ENCODE results near the gene RHOBTB3. TPM values are rescaled to one million over a fixed set of nuclear protein-coding genes. Genes with fewer than 3 reads are reported as not detected.
"Not testable (repeated sequence)": the region's sequence is repeated elsewhere in the genome, so short reads cannot be mapped to it uniquely, and the experiment has no call there.

Gene RHOBTB3
- total RNA-seq, 1 donor from 2014 or later, result 21.6 TPM

DNA sequence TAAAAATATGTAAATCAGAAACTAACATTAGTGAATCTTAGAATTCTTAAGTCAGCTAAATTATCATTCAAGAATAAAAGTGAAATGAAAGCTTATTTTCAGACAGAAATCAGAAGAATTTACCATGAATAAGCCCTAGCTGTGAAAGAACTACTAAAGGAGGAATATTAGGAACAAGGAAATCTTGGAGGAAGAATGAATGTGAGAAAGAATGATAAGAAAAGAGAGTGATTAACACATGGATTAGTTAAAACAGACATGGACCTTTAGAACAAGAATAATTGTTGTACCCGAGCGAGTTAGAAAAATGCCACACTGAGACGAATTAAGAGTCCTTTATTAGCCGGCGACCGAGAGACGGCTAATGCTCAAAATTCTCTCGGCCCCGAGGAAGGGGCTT lies 24.1 kb upstream of the RHOBTB3 start:
- Histone ChIP-seq H3K4me3 (ENCODE audit: low read depth, low read length) (no peak overlapping the region), H3K27me3 (ENCODE audit: control insufficient read depth, insufficient read depth, low read length) (no peaks in the 10 kb centered on the region), H3K36me3 (ENCODE audit: control insufficient read depth, insufficient read depth, low read length) (no peaks in the 10 kb centered on the region)
- FAIRE-seq (no peak), DNase-seq (ENCODE audit: low read depth) (no peak)
- TF ChIP-seq, protein P1, sequence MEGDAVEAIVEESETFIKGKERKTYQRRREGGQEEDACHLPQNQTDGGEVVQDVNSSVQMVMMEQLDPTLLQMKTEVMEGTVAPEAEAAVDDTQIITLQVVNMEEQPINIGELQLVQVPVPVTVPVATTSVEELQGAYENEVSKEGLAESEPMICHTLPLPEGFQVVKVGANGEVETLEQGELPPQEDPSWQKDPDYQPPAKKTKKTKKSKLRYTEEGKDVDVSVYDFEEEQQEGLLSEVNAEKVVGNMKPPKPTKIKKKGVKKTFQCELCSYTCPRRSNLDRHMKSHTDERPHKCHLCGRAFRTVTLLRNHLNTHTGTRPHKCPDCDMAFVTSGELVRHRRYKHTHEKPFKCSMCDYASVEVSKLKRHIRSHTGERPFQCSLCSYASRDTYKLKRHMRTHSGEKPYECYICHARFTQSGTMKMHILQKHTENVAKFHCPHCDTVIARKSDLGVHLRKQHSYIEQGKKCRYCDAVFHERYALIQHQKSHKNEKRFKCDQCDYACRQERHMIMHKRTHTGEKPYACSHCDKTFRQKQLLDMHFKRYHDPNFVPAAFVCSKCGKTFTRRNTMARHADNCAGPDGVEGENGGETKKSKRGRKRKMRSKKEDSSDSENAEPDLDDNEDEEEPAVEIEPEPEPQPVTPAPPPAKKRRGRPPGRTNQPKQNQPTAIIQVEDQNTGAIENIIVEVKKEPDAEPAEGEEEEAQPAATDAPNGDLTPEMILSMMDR (IDR thresholded peaks at IDR 0.05; ENCODE audit: insufficient read depth, low read length, severe bottlenecking), result no peak

DNA sequence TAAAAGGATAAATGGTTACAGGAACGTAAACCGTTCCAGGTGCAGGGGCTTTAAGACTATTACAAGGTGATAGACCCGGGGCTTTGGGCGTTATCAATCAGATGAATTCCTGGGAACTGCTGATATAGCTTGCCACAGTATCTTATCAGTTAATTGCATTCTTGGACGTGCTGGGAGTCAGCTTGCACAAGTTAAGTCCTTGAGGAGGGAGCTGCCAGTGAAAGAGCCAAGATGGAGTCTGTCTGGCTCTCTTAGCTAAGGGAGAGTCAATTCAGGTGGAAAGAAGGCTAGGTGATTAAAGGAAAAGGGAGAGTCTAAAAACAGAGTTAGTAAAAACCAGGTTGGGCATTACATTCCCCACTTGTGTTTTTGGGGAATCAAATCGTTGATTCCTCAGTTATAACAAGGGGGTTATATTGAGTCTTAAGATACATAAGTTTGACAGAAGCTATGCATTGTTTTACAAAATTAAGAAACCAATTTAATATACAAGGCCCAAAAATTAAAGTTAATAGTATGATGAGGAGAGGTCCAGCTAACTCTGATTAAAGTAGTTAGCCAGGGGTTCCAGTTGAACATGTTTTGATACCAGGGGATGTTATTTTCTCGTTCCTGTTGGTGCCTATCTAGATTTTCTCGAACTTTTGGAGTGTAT lies 23.5 kb upstream of the RHOBTB3 start:
- H3K36me3 ChIP-seq (ENCODE audit: control insufficient read depth, insufficient read depth, low read length); DNase-seq (ENCODE audit: low read depth); H3K4me3 ChIP-seq (ENCODE audit: low read depth, low read length); H3K27me3 ChIP-seq (ENCODE audit: control insufficient read depth, insufficient read depth, low read length); FAIRE-seq: not testable (repeated sequence)

DNA sequence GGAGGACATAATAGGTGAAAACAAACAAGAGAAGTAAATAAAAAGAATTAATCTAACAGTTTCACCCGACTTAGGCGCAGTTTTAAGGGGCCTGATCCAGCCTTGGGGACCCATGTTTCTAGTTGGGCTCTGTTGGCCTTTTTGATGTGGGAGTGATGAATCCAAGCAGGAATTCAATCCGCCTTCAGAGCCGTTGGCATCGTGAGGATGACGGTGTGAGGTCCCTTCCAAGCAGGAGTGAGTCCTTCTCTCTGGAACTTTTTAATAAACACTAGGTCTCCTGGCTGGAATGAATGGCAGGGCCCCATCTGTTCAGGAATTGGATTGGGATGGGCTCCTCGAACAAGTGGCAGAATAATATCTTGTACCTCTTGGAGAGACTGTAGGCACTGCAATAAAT lies 22.3 kb upstream of the RHOBTB3 start:
- H3K36me3 ChIP-seq (ENCODE audit: control insufficient read depth, insufficient read depth, low read length), result no peaks in the 10 kb centered on the region
- TF ChIP-seq, protein P1 (IDR thresholded peaks at IDR 0.05; ENCODE audit: insufficient read depth, low read length, severe bottlenecking), result no peak
- DNase-seq (ENCODE audit: low read depth) (no peak), FAIRE-seq (no peak)
- no peaks in the 10 kb centered on the region for H3K27me3 ChIP-seq (ENCODE audit: control insufficient read depth, insufficient read depth, low read length)
- H3K4me3 ChIP-seq (ENCODE audit: low read depth, low read length), result no peak overlapping the region

DNA sequence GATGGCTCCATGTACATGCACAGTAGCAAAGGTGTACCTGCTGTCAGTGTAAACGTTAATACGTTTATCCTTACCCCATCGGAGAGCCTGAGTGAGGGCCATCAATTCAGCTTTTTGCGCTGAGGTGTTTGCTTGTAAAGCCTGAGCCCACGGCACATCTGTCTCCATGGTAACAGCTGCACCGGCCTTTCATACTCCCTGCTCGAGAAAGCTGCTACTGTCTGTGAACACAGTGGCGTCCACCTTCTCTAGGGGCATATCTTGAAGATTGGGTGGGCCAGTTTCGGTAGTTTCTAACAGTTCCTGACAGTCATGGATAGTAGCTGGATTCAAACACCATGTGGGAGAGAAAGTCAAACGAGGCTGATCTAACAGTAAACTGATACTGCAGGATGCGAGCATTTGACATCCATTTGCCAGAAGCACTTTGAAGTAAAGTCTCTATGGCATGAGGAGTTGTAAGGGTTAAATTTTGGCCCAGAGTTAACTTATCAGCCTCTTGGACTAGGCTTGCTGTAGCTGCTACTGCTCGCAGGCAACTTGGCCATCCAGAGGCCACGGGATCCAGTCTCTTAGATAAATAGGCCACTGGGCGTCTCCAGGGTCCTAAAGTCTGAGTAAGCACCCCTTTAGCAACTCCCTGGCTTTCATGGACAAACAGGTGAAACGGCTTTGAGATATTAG lies 21.0 kb upstream of the RHOBTB3 start:
- DNase-seq (ENCODE audit: low read depth) (no peak), FAIRE-seq (no peak)
- Histone ChIP-seq H3K4me3 (ENCODE audit: low read depth, low read length) (no peak overlapping the region), H3K27me3 (ENCODE audit: control insufficient read depth, insufficient read depth, low read length) (no peaks in the 10 kb centered on the region), H3K36me3 (ENCODE audit: control insufficient read depth, insufficient read depth, low read length) (no peaks in the 10 kb centered on the region)
- TF ChIP-seq, protein P1 (IDR thresholded peaks at IDR 0.05; ENCODE audit: insufficient read depth, low read length, severe bottlenecking), result no peak

DNA sequence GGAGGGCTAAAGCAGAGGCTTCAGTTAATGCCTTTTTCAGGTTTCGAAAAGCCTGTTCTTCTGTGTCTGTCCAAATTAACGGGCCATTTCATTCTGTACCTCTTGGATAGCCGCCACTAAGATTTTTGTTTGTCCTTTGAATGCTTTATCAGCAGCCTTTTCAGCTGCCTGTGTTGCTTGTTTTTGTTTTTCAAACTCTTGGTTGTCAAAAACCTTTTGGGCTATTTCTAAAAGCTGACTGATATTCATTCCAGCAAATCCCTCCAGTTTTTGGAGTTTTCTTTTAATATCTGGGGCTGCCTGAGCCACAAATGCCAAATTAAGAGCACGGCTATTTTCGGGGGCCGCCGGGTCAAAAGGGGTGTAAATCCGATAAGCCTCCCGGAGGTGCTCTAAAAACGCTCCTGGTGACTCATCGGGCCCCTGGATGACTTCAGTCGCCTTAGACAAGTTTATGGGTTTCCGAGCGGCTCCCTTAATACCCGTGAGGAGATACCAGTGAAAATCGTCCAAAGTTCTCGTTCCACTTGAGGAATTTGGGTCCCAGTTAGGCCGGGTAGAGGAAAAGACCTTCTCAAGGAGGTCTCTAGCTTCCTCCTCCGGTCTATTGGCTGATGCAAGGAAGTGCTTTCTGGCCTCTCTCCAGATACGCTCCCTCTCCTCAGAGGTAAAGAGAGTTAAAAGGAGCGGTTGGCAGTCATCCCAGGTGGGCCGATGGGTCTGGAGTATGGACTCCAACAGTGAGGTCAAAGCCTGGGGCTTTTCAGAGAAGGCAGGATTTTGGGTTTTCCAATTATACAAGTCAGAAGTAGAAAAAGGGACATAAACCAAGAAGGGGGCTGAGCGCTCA lies 20.3 kb upstream of the RHOBTB3 start:
- FAIRE-seq; H3K27me3 ChIP-seq (ENCODE audit: control insufficient read depth, insufficient read depth, low read length); H3K36me3 ChIP-seq (ENCODE audit: control insufficient read depth, insufficient read depth, low read length); H3K4me3 ChIP-seq (ENCODE audit: low read depth, low read length); DNase-seq (ENCODE audit: low read depth): not testable (repeated sequence)

DNA sequence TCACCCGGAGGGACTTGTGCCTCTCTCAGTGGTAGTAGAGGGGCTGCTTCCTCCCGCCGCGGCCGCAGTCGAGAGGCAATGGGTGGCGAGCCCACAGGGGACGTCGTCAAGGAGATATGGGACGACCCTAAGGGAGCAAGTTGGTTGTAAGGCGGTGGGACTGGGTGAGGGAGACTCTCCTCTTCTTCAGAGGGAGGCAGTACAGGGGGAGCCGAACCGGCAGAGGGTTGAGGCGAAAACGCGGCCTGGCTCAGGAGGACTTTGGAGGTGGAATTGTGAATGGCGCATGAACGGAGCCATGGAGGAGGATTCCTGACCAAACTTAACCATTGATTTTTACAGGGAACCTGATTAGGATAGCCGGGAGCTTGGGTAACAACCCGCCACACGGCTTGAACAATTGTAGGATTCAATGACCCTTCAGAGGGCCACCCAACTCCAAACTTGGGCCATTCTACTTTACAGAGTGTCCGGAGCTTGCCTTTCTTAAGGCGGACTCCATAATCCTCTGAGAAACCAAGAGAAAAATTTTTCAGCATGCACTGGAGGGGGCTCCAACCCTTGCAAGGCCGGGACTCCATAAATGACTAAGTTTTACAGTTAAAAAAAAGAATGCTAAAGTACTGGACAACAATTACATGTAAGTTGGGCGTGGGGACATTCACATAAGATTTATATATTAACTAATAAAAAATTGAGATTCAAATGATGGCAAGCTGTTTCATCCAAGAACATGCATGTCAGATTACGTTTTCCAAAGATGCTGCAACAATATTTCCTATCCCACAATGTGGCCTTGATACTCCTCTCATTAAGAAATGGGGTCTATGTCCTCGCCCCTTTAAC lies 19.4 kb upstream of the RHOBTB3 start:
- H3K4me3 ChIP-seq (ENCODE audit: low read depth, low read length), result no peak overlapping the region
- H3K36me3 ChIP-seq (ENCODE audit: control insufficient read depth, insufficient read depth, low read length), result no peaks in the 10 kb centered on the region
- DNase-seq (ENCODE audit: low read depth) (no peak), FAIRE-seq (no peak)
- H3K27me3 ChIP-seq (ENCODE audit: control insufficient read depth, insufficient read depth, low read length), result no peaks in the 10 kb centered on the region
- TF ChIP-seq, protein P1 (IDR thresholded peaks at IDR 0.05; ENCODE audit: insufficient read depth, low read length, severe bottlenecking), result no peak
